KG1 (cell line): Measurements from ENCODE around the gene TPRKB.
"Not testable (repeated sequence)": the region's sequence is repeated elsewhere in the genome, so short reads cannot be mapped to it uniquely, and the experiment has no call there.

Experiments used
- DNase-seq: peaks from one replicate; lab custom pipeline; 2025; lab: John Stamatoyannopoulos, UW

The TPRKB gene

DNA sequence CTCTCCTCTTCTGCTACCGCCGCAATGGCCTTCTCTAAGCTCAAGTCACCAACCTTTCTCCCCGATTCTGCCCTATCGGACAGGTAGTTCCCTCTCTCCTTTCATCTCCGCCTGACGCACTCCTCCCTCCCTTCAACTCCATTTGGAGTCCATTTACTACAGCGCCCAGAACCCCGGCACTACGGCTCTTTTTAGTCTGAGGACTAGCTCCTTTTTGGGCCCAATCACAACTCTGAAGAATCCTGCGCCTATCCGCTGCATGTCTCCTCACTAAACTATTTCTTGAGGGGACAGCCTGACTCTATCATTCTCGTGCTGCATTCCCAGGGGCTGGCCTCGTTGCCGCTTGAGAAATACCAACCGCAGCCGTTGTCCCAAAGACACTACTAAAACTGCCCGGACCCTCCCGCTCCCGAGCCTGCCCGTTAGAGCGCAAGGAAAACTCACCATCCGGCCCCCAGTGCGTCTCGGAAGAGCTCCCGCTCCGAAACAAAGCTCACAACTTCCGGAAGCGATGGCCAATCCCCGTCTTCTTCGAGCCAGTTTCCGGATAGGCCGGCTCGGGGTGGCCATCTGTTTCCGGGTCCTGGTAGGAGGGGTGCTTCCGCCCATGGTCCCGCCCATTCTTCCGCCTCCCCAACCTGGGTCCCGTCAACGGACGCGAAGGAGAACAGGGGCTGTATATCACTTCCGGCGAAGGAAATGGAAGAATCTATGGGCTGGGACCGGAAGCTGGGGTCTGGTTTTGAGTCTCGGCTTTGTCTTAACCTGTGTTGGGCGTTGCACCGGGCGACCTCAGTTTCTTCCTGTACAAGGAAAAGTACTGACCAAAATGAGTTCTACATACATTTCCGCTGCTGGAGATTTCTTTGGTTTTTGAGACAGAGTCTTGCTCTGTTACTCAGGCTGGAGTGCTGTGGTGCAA lies at the start of gene TPRKB:
TPRKB (minus strand) TSS at position 491 of the 925 bp plus-strand sequence. CDS start 2,776 bp downstream, outside the sequence.
- peak; percentile 76 for DNase-seq

DNA sequence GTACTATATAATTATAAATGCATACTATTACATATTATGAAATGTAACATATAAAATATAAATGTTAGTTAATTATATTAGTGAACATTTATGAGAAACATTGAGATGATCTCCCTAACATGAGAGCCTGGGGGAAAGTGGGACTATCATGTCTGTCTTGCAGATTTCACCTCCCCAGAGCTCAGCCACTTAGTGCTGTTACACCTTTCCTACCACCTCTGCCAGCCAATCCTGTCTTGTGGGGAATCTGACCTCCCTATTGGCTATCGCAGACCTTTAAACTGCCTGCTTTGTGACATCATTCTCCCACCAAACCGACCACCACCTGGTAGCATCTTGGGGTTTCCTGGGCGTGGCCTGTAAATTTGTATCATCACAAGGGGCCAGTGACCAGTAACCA lies 46.7 kb upstream of the TPRKB start, which contains the start of gene C2orf78:
C2orf78 (plus strand) TSS at position 301 of the 400 bp plus-strand sequence. CDS start 127 bp downstream, outside the sequence.
- DNase-seq, result not testable (repeated sequence)

DNA sequence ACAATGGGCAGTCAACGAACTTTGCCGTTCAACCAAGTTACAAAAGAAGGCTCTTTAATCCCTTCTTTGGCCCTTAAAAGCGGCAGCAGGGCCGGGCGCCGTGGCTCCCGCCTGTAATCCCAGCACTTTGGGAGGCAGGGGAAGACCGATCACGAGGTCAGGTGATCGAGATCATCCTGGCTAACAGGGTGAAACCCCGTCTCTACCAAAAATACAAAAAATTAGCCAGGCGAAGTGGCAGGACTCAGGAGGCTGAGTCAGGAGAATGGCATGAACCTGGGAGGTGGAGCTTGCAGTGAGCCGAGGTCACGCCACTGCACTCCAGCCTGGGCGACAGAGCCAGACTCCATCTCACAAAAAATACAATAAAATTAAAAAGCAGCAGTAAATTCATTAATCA lies 46.3 kb upstream of the TPRKB start:
- DNase-seq, result not testable (repeated sequence)

DNA sequence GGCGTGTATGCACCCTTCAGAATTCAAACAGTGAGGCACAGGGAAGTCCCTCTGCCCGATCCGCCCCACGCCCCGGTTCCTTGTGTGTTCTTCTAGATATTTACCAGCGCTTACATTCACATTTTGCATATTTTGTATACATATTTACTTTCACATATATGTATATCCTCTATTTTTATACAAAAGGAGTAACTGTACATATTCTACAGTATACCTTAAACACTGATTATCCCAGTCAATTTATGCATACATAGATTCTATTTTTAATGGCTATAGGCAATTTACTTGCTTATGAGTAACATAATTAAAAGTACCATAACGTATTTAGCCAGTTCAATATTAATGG lies 43.1 kb upstream of the TPRKB start:
- DNase-seq, result no peak

DNA sequence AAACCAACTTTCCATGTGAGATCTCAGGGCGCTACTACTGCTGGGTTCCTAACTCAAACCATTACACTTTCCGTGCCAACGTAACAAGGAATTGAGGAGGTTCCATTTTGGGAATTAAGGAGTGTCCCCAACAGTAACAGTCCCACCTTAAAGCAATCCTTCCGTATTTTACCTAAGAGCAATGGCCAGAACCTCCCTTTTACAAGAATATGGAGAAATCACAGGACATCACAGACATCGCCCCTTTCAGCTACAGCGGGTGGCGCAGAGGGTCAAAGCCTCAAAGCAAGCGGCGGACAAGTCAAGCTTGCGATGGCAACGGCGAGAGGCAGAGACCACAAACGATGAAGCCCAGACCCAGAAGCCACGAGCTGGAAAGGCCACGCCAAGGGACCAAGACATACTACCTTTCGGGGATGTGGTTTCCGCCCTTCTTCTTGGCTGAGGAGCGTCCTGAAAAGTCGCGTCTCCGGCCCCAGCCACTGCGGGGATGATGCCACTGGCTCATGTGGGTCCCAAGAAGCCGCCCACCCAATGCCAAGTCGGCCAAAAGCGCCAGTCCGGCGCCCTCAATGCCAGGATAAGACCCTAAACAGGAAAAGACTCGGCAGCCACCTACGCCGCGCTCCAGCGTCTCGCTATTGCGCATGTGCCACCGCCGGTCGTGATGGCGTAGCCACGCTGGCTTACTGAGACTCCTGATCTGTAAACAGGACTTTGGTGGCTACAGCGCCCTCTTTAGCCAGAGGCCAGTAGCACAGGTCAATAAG lies 42.5 kb upstream of the TPRKB start, which contains the start of gene DUSP11:
DUSP11 (minus strand) TSS at position 637 of the 770 bp plus-strand sequence; CDS start at position 508, 129 bp downstream.
- DNase-seq, result peak; percentile 94

DNA sequence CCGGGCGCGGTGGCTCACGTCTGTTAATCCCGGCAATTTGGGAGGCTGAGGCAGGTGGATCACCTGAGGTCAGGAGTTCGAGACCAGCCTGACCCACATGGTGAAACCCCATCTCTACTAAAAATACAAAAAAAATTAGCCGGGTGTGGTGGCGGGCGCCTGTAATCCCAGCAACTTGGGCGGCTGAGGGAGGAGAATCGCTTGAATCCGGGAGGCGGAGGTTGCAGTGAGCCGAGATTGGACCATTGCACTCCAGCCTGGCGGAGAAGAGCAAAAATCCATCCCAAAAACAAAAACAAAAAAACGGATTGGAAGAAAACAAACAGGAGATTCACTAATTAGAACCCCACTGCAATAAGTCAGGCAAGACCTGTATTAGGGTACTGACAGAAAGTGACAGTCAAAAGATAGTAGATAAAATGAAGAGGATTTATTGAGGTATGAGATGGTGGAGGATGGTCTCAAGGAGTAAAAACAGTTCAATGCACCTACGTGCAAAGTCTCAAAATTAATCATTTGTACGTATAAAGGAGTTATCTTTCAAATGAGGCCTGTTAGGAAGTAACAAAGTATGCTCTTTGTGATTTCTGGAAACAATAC lies 41.8 kb upstream of the TPRKB start:
- DNase-seq, result not testable (repeated sequence)

DNA sequence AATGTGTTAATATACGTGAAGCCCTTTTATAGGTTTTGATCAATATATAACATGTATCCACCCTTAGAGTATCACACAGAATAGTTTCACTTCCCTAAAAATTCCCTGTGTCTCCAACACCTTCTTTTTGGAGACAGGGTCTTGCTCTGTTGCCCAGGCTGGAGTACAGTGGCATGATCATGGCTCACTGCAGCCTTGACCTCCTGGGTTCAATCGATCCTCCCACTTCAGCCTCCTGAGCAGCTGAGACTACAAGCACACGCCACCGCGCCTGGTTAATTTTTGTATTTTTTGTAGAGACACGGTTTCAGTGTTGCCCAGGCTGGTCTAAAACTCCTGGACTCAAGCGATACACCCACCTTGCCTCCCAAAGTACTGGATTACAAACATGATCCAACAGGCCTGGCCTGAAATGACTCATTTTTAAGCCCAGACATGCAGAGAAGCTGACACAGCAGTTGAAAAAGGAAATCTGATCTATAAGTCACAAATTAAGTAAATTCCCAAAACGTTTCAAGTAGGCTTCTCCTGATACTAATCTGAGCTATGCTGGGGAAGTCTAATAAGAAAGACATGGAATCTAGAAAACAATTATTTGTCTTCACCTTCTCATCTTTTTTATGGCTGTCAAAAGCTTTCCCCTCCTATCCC lies 39.8 kb upstream of the TPRKB start:
- no peak for DNase-seq

DNA sequence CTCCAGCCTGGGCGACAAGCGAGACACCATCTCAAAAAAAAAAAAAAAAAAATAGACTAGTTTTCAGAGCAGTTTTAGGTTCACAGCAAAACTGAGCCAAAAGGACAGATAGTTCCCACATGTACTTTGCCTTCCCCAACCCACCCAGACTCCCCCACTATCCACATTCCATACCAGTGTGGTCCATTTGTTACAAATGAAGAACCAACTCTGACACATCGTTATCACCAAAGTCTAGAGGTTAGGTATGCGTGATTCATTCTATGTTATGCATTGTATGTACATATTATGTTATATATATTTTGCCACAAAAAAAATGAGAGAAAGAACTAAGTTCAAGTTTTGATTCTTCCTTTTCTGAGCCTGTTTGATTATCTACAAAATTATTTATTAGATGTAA lies 39.2 kb upstream of the TPRKB start:
- DNase-seq, result no peak

DNA sequence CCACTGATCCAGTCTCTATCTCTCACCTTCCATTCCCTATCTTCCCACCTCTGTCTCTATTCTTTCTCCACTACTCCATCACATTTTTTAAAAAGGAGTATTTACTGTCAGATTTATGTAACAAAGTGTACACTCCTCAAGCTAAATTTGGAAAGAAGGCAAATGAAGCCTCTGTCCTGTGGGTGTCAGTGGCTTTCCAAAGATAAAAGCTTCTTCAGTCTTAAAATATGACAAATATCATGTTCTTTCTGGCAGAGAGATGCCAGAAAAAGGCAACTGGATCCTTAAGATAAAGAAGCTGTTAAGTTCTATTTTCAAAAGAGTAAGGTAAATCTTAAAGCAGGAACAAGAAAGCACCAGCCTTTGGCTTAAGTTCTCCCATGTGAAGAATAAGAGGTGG lies 35.7 kb upstream of the TPRKB start:
- DNase-seq, result no peak

DNA sequence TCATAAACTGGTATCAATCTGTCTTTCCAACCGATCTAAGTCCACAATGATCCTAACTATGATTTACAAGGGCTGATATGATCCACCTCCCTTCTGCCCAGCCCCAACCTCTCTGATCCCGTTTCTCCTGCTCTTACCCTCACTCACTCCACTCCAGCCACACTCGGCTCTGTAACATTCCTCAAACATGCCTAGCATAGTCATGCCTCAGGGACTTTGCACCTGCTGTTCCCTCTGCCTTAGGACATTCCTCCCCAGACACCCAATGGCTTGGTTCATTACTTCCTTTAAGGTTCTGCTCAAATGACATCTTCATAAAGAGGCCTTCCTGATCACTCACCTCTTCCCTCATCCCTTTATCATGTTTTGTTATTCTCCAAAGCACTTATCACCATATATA lies 33.6 kb upstream of the TPRKB start:
- no peak for DNase-seq

DNA sequence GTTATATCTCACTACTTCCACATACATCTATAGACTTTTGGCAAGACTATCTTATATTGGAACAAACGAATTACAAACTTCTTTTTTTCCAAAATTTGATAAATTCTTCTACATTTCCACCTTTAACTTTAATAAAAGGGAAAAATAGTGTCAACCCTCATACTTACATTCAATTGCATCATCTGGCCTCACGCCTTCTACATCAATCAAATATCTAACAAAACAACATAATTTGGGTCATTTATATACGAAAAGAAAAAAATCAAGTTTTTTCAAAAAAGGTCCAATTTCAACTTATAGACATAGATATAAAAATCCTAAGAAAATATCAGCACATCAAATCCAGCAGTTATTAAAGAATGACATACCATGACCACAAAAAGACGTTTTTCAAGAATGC lies 29.8 kb upstream of the TPRKB start:
- no peak for DNase-seq

DNA sequence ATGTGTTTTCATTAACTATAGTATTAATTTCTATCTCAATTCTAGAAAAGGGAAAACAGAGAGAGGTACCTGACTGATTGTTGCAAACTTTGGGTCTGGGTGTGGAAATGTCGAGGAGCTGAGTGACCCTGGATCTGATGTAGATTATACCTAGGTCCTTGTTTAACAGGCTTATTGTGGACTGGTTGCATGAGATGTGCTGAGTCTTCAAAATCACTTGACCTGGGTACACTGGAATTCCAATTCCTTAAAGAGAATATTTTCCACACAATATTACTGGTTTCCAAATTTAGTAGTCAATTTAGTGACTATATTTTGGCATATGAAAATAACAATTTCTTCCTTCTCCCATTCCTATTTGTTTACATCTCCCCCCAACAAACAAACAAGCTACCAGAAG lies 29.2 kb upstream of the TPRKB start:
- no peak for DNase-seq

DNA sequence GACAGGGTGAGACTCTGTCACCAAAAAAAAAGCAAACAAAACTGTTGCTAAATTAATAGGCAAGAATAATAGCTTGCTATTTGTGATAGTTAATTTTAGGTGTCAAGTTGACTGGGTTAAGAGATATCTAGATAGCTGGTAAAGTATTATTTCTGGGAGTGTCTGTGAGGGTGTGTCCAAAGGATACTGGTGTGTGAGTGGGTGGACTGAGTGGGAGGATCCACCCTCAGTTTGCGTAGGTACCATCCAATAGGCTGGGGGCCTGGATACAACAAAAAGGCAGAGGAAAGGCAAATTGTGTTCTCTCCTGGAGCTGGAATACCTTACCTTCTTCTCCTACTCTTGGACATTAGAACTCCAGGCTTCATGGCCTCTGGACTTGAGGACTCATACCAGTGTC lies 27.8 kb upstream of the TPRKB start:
- DNase-seq, result no peak

DNA sequence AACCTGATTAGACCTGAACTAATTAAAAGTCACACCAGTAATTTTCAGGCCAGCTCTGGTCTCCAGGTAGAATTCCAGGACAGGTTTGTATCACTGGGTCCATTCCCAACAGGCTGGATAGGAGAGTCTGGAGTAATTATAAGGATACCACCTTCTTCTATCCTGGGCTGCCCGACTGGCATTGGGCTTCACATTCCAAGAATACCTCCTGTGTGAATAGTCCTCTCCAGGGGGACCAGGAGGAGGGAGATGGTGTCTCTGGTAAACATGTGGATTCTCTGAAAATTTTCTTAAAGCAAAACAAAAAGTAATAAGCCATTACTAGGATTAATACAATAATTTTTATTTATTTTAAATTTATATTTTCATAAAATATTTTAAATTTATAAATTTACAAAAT lies 25.4 kb upstream of the TPRKB start:
- DNase-seq, result no peak

DNA sequence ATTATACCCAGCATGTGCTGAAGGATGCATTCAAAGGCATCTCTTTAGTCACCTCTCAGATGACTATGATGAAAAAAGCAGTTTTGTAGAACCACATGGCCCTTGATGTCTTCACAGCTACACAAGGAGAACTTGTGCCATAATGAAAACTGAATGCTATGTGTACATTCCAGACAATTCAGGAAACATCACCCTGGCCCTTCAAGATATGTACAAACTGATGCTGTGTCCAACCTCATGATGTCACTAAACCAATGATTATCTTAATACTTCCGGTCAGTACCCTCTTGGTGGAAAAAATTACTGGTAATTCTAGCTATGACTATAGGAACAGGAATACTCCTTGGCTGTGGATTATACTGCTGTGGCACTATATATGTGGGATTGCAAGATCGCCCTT lies 22.8 kb upstream of the TPRKB start:
- no peak for DNase-seq

DNA sequence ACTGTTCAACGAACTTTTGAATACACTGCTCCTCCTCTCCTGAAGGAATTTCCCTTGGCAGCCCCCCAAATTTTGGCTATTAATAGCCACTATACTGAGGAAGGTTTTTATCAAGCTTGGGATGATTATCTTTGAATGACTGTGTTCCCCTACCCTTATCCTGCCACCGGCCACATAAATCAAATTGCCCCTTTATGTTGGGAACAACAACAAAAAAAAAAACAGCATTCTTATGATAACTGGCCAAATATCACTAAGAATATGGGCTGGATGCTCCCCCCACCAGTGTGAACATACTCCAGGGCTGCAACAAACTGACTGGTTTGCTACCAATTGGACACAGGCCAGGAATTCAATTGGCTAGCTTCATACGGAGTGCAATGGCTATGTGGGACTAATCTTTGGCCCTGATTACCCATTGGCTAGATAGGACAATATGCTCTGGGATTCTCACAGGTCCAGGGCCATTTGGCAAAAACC lies 22.2 kb upstream of the TPRKB start:
- no peak for DNase-seq

DNA sequence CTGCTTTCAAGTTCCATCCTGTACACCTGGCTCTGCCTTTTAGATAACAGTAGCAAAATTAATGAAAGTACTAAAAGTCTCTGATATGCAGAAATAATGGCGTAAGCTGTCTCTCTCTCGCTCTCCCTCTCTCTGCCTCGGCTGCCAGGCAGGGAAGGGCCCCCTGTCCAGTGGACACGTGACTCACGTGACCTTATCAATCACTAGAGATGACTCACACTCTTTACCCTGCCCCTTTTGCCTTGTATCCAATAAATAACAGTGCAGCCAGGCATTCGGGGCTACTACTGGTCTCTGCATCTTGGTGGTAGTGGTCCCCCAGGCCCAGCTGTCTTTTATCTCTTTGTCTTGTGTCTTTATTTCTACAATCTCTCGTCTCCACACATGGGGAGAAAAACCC lies 17.2 kb upstream of the TPRKB start:
- DNase-seq, result not testable (repeated sequence)

DNA sequence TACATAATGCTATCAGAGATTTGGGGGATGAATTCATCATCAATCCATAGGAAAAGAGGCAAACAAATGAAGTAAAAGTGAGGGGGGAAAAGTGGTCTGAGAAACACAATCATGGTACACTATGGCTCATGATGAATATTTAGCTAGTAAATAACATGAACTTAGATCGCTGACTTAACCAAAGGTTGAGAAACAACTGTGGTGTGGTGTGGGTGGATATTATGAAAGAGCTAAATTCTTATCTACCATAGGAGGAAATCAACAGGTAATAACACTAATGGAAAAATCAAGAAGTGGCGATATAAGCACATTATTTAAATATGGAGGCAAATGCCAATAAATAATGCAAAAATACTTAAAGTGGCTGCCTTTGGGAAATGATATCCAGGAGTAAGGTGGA lies 12.2 kb upstream of the TPRKB start:
- DNase-seq, result no peak

DNA sequence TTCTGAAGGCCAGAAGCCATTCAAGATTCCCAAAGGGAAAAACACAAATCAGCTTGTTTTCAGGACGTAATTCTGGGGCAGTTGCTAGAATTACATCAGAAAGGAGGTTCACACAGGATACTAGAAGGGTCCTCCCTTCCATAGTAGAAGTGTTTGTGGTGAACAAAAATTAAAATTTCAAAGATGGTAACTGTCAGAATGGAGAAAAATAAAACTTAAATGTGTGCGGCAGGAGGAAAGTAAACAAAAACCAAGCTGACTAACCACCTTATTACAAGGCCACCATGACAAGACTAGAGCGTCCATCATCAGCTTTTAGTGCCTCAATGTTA lies 9.7 kb upstream of the TPRKB start:
- DNase-seq, result no peak

DNA sequence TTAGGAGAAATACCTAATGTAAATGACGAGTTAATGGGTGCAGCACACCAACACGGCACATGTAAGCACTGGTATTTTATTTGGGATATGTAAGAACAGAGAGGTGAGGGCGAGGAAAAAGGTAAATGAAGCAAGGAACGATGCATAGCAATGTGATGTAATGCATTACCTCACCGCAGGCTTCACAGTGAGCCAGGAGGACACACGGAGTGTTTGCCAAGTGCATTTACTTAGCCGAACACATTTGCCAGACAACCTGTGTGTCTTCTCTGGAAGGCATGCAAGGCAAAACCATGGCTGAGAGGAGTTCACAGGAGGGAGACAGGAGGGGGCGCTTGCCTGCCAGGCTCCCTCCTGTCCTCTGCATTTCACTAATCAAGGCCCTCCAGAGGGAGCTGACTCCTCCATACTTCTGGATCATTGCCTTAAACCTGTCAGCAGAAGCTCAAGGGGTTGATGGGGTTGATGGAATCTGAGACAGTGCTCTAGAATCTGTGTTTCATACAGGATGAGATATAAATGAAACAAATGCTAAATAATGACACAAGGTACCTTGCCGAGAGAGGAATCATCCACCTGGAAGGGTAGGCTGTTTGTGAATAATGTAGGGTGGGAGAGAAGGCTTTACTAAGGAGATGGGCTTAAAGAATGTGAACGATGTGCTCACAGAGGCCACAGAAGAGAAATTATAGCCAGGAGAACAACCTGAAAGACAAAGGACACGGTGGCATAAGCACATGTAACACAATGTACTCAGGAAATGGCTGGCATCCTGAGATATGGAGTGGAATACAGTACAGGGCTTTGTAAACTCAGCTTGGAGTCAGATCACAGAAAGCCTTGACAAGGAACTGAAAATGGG lies 9.1 kb upstream of the TPRKB start:
- DNase-seq, result no peak

DNA sequence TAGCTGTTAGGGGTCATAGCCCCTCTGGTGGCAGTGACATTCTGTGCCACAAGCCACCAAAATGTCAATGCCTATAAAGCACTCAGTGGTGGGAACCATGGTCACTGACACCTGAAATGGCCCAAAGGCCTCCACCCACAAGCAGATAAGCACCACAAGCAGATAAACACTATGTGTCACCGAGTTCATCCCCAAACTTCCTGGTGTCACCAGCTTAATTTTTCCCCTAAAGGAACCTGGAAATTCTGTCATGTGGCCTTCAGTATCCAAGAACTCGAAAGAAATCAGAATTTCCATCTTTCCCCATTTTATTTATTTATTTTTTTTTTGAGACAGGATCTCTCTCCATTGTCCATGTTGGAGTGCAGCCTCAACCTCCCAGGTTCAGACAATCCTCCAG lies 3.6 kb upstream of the TPRKB start:
- no peak for DNase-seq
